ENCODE measurements around the gene ELL2. TPM values are rescaled to one million over a fixed set of nuclear protein-coding genes. Genes with fewer than 3 reads are reported as not detected.

ELL2 gene
- total and polyA plus RNA-seq, 2 of the 13 experiments (the other 11 are each of a cell fraction or from before 2014, with no cell fraction given), result 78.9 to 97.1 TPM

GRCh38 chr5:95958310-95959014, 3.2 kb downstream of the ELL2 start (continued):
- TF ChIP-seq SOX5 (CRISPR knock-in tag; IDR thresholded peaks at IDR 0.05; ENCODE audit: borderline replicate concordance) (no peak), FOSL1 (CRISPR knock-in tag; IDR thresholded peaks at IDR 0.05; ENCODE audit: borderline replicate concordance) (no peak), MYC (CRISPR knock-in tag; IDR thresholded peaks at IDR 0.05; ENCODE audit: borderline replicate concordance) (no peak), ZC3H13 (CRISPR knock-in tag; IDR thresholded peaks at IDR 0.05) (no peak), LRRFIP1 (CRISPR knock-in tag; conservative IDR thresholded peaks at IDR 0.05) (no peak), ZNF512 (CRISPR knock-in tag; IDR thresholded peaks at IDR 0.05) (0 out of 2 replicates have a peak, but pooled peaks have one; percentile 6), SRY (CRISPR knock-in tag; IDR thresholded peaks at IDR 0.05) (no peak), HMG20A (CRISPR knock-in tag; IDR thresholded peaks at IDR 0.05; ENCODE audit: borderline replicate concordance) (no peak), TCF12 (IDR thresholded peaks at IDR 0.05) (no peak), TCF12 (CRISPR knock-in tag; IDR thresholded peaks at IDR 0.05) (no peak), ZBTB14 (CRISPR knock-in tag; IDR thresholded peaks at IDR 0.05) (no peak), PHB2 (IDR thresholded peaks at IDR 0.05; ENCODE audit: partially characterized antibody) (no peak), ISL2 (CRISPR knock-in tag; IDR thresholded peaks at IDR 0.05) (no peak), ZSCAN12 (CRISPR knock-in tag; IDR thresholded peaks at IDR 0.05) (no peak), ZNF224 (CRISPR knock-in tag; IDR thresholded peaks at IDR 0.05) (0 out of 2 replicates have a peak, but pooled peaks have one; percentile 36), ZNF720 (CRISPR knock-in tag; IDR thresholded peaks at IDR 0.05) (no peak), ZBTB8A (CRISPR knock-in tag; IDR thresholded peaks at IDR 0.05; ENCODE audit: borderline replicate concordance, low read depth) (no peak)
- TF ChIP-seq, protein P1, sequence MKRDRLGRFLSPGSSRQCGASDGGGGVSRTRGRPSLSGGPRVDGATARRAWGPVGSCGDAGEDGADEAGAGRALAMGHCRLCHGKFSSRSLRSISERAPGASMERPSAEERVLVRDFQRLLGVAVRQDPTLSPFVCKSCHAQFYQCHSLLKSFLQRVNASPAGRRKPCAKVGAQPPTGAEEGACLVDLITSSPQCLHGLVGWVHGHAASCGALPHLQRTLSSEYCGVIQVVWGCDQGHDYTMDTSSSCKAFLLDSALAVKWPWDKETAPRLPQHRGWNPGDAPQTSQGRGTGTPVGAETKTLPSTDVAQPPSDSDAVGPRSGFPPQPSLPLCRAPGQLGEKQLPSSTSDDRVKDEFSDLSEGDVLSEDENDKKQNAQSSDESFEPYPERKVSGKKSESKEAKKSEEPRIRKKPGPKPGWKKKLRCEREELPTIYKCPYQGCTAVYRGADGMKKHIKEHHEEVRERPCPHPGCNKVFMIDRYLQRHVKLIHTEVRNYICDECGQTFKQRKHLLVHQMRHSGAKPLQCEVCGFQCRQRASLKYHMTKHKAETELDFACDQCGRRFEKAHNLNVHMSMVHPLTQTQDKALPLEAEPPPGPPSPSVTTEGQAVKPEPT (CRISPR knock-in tag; IDR thresholded peaks at IDR 0.05; ENCODE audit: low read depth), result no peak
- TF ChIP-seq, protein P2, sequence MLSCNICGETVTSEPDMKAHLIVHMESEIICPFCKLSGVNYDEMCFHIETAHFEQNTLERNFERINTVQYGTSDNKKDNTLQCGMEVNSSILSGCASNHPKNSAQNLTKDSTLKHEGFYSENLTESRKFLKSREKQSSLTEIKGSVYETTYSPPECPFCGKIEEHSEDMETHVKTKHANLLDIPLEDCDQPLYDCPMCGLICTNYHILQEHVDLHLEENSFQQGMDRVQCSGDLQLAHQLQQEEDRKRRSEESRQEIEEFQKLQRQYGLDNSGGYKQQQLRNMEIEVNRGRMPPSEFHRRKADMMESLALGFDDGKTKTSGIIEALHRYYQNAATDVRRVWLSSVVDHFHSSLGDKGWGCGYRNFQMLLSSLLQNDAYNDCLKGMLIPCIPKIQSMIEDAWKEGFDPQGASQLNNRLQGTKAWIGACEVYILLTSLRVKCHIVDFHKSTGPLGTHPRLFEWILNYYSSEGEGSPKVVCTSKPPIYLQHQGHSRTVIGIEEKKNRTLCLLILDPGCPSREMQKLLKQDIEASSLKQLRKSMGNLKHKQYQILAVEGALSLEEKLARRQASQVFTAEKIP (CRISPR knock-in tag; IDR thresholded peaks at IDR 0.05; ENCODE audit: borderline replicate concordance), result no peak

All from HepG2 (cell line).